Spleen (tissue), 7 donors: ENCODE results near the gene CMIP.

Source experiments
- POLR2AphosphoS5 ChIP-seq, 3 donors: sonication (generic); formaldehyde crosslinking; IDR thresholded peaks; one replicate each; pipeline ENCODE4 v1.5.1; 2017; ENCODE audit warnings: antibody characterized with exemption in 3 of 3
- TF ChIP-seq, protein P1 (sequence below), 11 experiments: fragments of 200-600 bp in 7 of 11; fragments of 450-650 bp in 4 of 11; sonication (generic) in 4 of 11; IDR thresholded peaks in 8 of 11; conservative IDR thresholded peaks in 3 of 11; 1 replicate in 7 of 11; 2 replicates in 4 of 11; pipeline versions ENCODE4 v1.4.0 to v1.8.0; 2016 to 2021; ENCODE audit warnings: antibody characterized with exemption in 11 of 11, inconsistent platforms in 4 of 11, mild to moderate bottlenecking in 1 of 11
- donor health status: DM: no; HTN: no; CAD: no; lungs with moderate emphysema.
- donor health status: DM: no; HTN: no; CAD: no.
- donor health status: DM: no; HTN: no; CAD: no.

DNA sequence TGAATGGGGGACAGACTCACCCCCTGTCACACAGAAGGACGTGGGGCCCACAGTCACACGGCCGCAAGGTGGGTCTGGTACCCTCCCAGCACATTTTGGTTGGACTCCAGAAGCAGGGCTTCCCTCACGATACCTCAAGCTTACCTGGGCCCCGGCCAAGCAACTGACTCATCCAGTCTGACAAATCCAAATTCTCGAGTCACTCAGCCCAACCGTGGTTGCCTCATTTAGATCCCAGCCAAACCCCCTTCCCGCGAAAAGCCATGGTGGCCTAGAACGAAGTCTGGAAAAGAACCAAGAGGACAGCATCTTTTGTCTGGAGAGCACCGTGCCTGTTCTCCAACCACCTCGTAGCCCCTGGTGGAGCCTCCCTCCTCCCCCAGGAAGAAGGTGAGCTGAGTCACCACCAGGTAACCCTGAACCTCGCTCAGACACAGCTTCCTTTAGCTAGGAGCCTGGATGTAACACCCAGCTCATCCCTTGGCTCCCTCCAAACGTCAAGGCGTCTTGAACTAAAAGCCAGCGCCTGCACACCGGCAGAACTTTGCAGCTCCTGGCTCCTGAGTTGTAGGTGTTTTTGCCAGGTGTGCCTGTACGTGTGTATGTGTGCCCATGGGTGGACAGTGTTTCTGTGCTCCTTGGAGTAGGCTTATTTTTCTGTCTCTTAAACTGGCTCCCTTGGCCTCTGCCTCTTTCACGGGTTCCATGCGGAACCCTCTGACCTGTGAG is 78.9 kb downstream of the CMIP start:
- TF ChIP-seq POLR2AphosphoS5 (IDR thresholded peaks at IDR 0.05): no peak
- TF ChIP-seq, protein P1, sequence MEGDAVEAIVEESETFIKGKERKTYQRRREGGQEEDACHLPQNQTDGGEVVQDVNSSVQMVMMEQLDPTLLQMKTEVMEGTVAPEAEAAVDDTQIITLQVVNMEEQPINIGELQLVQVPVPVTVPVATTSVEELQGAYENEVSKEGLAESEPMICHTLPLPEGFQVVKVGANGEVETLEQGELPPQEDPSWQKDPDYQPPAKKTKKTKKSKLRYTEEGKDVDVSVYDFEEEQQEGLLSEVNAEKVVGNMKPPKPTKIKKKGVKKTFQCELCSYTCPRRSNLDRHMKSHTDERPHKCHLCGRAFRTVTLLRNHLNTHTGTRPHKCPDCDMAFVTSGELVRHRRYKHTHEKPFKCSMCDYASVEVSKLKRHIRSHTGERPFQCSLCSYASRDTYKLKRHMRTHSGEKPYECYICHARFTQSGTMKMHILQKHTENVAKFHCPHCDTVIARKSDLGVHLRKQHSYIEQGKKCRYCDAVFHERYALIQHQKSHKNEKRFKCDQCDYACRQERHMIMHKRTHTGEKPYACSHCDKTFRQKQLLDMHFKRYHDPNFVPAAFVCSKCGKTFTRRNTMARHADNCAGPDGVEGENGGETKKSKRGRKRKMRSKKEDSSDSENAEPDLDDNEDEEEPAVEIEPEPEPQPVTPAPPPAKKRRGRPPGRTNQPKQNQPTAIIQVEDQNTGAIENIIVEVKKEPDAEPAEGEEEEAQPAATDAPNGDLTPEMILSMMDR (IDR thresholded peaks at IDR 0.05 in 8 of 11, conservative IDR thresholded peaks at IDR 0.05 in 3 of 11): no peak
